ENCODE data around the gene NFE2L3. TPM values are rescaled to one million over a fixed set of nuclear protein-coding genes. Genes with fewer than 3 reads are reported as not detected.

The NFE2L3 gene
- total RNA-seq, 4 donors from 2014 or later = 14.1 to 36.3 (median 19.7) TPM

DNA sequence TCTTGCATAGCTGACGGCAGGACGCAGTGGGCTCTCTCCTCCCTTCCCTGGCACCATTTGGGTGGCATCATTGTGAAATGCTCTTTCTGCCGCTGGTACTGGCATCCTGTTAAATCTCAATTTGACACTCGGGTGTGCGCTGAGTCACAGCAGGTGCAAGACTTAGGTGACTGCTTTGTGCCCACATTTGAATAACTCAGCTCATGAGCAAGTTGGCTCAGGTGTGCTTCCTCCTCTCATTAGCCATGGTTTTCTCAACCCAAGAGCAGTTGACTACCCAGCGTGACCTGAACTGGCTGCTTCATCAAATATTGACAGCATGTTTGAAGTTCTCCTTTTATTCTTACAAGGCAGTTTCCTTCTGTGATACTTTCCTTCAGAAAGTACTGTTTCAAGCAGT, 24.6 kb upstream of the NFE2L3 start:
- Histone ChIP-seq H3K4me1 (no peaks in the 10 kb centered on the region), H3K27ac (no peak overlapping the region), H3K27me3 (no peaks in the 10 kb centered on the region), H3K36me3 (no peaks in the 10 kb centered on the region), H3K4me3 (no peak overlapping the region), H3K9me3 (no peaks in the 10 kb centered on the region)
- 53% methylated on average over 6 of the region's 6 CpGs for WGBS
- DNase-seq (ENCODE audit: low spot score in 2 of 2) = no peak
- TF ChIP-seq CTCF (IDR thresholded peaks at IDR 0.05) = no peak
- no peak for TF ChIP-seq EP300 (IDR thresholded peaks at IDR 0.05)
- no peak for TF ChIP-seq POLR2A (IDR thresholded peaks at IDR 0.05)

DNA sequence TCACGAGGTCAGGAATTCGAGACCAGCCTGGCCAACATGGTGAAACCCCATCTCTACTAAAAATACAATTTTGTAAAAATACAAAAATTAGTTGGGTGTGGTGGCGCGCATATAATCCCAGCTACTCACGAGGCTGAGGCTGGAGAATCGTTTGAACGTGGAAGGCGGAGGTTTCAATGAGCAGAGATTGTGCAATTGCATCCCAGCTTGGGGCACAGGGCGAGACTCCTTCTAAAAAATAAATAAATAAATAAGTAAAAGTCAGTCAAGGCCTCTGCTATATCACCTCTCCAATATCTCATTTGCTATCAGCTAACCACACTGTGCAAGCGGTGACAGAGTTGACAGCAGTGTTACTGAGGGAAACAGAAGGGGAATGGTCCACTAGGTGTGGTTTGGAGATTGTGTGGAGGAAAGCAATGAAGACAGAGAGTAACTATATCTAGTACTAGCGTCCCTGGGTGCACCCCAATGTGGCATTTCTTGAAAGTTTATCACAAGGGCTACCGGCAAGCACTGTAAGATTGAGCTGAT, 20.9 kb upstream of the NFE2L3 start:
- no peaks in the 10 kb centered on the region for H3K9me3 ChIP-seq
- WGBS = 83% methylated on average over 12 of the region's 12 CpGs
- H3K4me1 ChIP-seq = no peaks in the 10 kb centered on the region
- no peak overlapping the region for H3K4me3 ChIP-seq
- no peak overlapping the region for H3K27ac ChIP-seq
- H3K36me3 ChIP-seq = no peaks in the 10 kb centered on the region
- DNase-seq (ENCODE audit: low spot score in 2 of 2) = no peak
- H3K27me3 ChIP-seq = no peaks in the 10 kb centered on the region
- TF ChIP-seq EP300 (IDR thresholded peaks at IDR 0.05) = no peak
- no peak for TF ChIP-seq CTCF (IDR thresholded peaks at IDR 0.05)
- no peak for TF ChIP-seq POLR2AphosphoS5 (IDR thresholded peaks at IDR 0.05)
- TF ChIP-seq POLR2A (IDR thresholded peaks at IDR 0.05) = no peak

GRCh38 chr7:26135076-26135475, 16.9 kb upstream of the NFE2L3 start:
- Histone ChIP-seq H3K4me1 (no peaks in the 10 kb centered on the region), H3K36me3 (no peaks in the 10 kb centered on the region), H3K27me3 (no peaks in the 10 kb centered on the region), H3K4me3 (no peak overlapping the region), H3K27ac (no peak overlapping the region), H3K9me3 (no peaks in the 10 kb centered on the region)
- no peak for TF ChIP-seq POLR2A (IDR thresholded peaks at IDR 0.05)
- no peak for TF ChIP-seq POLR2AphosphoS5 (IDR thresholded peaks at IDR 0.05)
- TF ChIP-seq EP300 (IDR thresholded peaks at IDR 0.05) = no peak
- TF ChIP-seq CTCF (IDR thresholded peaks at IDR 0.05) = no peak
- DNase-seq (ENCODE audit: low spot score in 2 of 2) = no peak

GRCh38 chr7:26135551-26135950, 16.4 kb upstream of the NFE2L3 start:
- whole genome bisulfite sequencing = 89% methylated on average over 1 of the region's 1 CpG
- DNase-seq (ENCODE audit: low spot score in 2 of 2) = no peak
- H3K9me3 ChIP-seq = no peaks in the 10 kb centered on the region
- no peak overlapping the region for H3K4me3 ChIP-seq
- TF ChIP-seq POLR2A (IDR thresholded peaks at IDR 0.05) = no peak
- TF ChIP-seq CTCF (IDR thresholded peaks at IDR 0.05) = no peak
- no peak for TF ChIP-seq POLR2AphosphoS5 (IDR thresholded peaks at IDR 0.05)
- TF ChIP-seq EP300 (IDR thresholded peaks at IDR 0.05) = no peak
- no peak overlapping the region for H3K27ac ChIP-seq
- H3K27me3 ChIP-seq = no peaks in the 10 kb centered on the region
- H3K36me3 ChIP-seq = no peaks in the 10 kb centered on the region
- H3K4me1 ChIP-seq = no peaks in the 10 kb centered on the region

GRCh38 chr7:26136831-26137230, 15.2 kb upstream of the NFE2L3 start:
- no peak for DNase-seq (ENCODE audit: low spot score in 2 of 2)
- H3K4me1 ChIP-seq = no peaks in the 10 kb centered on the region
- 81% methylated on average over 4 of the region's 4 CpGs for WGBS
- no peak overlapping the region for H3K4me3 ChIP-seq
- no peak for TF ChIP-seq CTCF (IDR thresholded peaks at IDR 0.05)
- no peak for TF ChIP-seq EP300 (IDR thresholded peaks at IDR 0.05)
- no peak for TF ChIP-seq POLR2A (IDR thresholded peaks at IDR 0.05)
- TF ChIP-seq POLR2AphosphoS5 (IDR thresholded peaks at IDR 0.05) = no peak
- no peaks in the 10 kb centered on the region for H3K27me3 ChIP-seq
- H3K9me3 ChIP-seq = no peaks in the 10 kb centered on the region
- H3K36me3 ChIP-seq = no peaks in the 10 kb centered on the region
- H3K27ac ChIP-seq = no peak overlapping the region

All from suprapubic skin (tissue), 4 donors.